H9 (cell line): Measurements from ENCODE around the gene ACTN1. TPM values are rescaled to one million over a fixed set of nuclear protein-coding genes. Genes with fewer than 3 reads are reported as not detected.

ENCODE experiments used
- DNase-seq: peaks from one replicate; pipeline ENCODE4 v3.0.0-alpha.2; 2017
- H2AFZ ChIP-seq: one replicate; pipeline ENCODE4 v1.6.1; 2013; ENCODE audit warnings: mild to moderate bottlenecking, low read length, control low read depth, moderate library complexity
- H2AK5ac ChIP-seq: 2 replicates; pipeline ENCODE4 v1.6.1; 2013; ENCODE audit warnings: low read length, control low read depth, mixed read lengths; ENCODE audit not compliant: insufficient read length
- H2BK120ac ChIP-seq: one replicate; pipeline ENCODE4 v1.6.1; 2013; ENCODE audit warnings: low read depth, mild to moderate bottlenecking, low read length, control low read depth, inconsistent platforms; ENCODE audit not compliant: poor library complexity, severe bottlenecking
- H2BK12ac ChIP-seq: 2 replicates; pipeline ENCODE4 v1.6.1; 2013; ENCODE audit warnings: low read length, control low read depth, mixed read lengths, low read depth; ENCODE audit not compliant: insufficient read length
- H2BK15ac ChIP-seq: 2 replicates; pipeline ENCODE4 v1.6.1; 2013; ENCODE audit warnings: low read depth, low read length, control low read depth
- H2BK20ac ChIP-seq: one replicate; pipeline ENCODE4 v1.6.1; 2013; ENCODE audit warnings: low read depth, mild to moderate bottlenecking, low read length, control low read depth, inconsistent platforms; ENCODE audit not compliant: poor library complexity, severe bottlenecking
- H2BK5ac ChIP-seq: 2 replicates; pipeline ENCODE4 v1.6.1; 2013; ENCODE audit warnings: low read length, control low read depth, mixed read lengths; ENCODE audit not compliant: insufficient read length
- H3K14ac ChIP-seq: 2 replicates; pipeline ENCODE4 v1.6.1; 2013; ENCODE audit warnings: low read length, control low read depth; ENCODE audit not compliant: insufficient read depth
- H3K18ac ChIP-seq: 2 replicates; pipeline ENCODE4 v1.6.1; 2013; ENCODE audit warnings: low read depth, mild to moderate bottlenecking, mixed read lengths, low read length, control low read depth; ENCODE audit not compliant: insufficient read length
- H3K23ac ChIP-seq: 2 replicates; pipeline ENCODE4 v1.6.1; 2013; ENCODE audit warnings: low read length, control low read depth, mixed read lengths, low read depth; ENCODE audit not compliant: insufficient read length
- H3K23me2 ChIP-seq: 2 replicates; pipeline ENCODE4 v1.6.1; 2013; ENCODE audit warnings: low read depth, mild to moderate bottlenecking, mixed read lengths, low read length, control low read depth; ENCODE audit not compliant: insufficient read length, poor library complexity, severe bottlenecking
- H3K27ac ChIP-seq: 2 replicates; pipeline ENCODE4 v1.5.1; 2013; ENCODE audit warnings: low read length, control low read depth, mixed read lengths, low read depth; ENCODE audit not compliant: insufficient read length
- H3K27me3 ChIP-seq: 2 replicates; pipeline ENCODE4 v1.6.1; 2013; ENCODE audit warnings: low read length, control low read depth, inconsistent platforms; ENCODE audit not compliant: insufficient read depth
- H3K4ac ChIP-seq: 2 replicates; pipeline ENCODE4 v1.6.1; 2013; ENCODE audit warnings: low read depth, mild to moderate bottlenecking, control low read depth, inconsistent platforms, low read length, moderate library complexity
- H3K4me1 ChIP-seq: 2 replicates; pipeline ENCODE4 v1.6.1; 2013; ENCODE audit warnings: low read length, control low read depth, inconsistent platforms; ENCODE audit not compliant: insufficient read depth
- H3K4me2 ChIP-seq: 2 replicates; pipeline ENCODE4 v1.6.1; 2013; ENCODE audit warnings: low read length, control low read depth, mixed read lengths; ENCODE audit not compliant: insufficient read length, insufficient read depth
- H3K56ac ChIP-seq: 2 replicates; pipeline ENCODE4 v1.6.1; 2013; ENCODE audit warnings: low read depth, mild to moderate bottlenecking, mixed read lengths, low read length, control low read depth; ENCODE audit not compliant: insufficient read length
- H3K79me1 ChIP-seq: 2 replicates; pipeline ENCODE4 v1.6.1; 2013; ENCODE audit warnings: low read depth, mild to moderate bottlenecking, moderate library complexity, low read length, control low read depth, inconsistent platforms; ENCODE audit not compliant: insufficient read depth, poor library complexity, severe bottlenecking
- H3K79me2 ChIP-seq: 2 replicates; pipeline ENCODE4 v1.6.1; 2013; ENCODE audit warnings: low read length, control low read depth, inconsistent platforms; ENCODE audit not compliant: insufficient read depth
- H3K9ac ChIP-seq: 2 replicates; pipeline ENCODE4 v1.6.1; 2013; ENCODE audit warnings: low read length, control low read depth, mixed read lengths; ENCODE audit not compliant: insufficient read length; ENCODE audit errors: extremely low read depth
- H3K9me3 ChIP-seq: one replicate; pipeline ENCODE4 v1.6.1; 2013; ENCODE audit warnings: low read depth, low read length, inconsistent platforms; ENCODE audit not compliant: control insufficient read depth
- H3T11ph ChIP-seq: one replicate; pipeline ENCODE4 v1.6.1; 2013; ENCODE audit warnings: mild to moderate bottlenecking, low read length, control low read depth, inconsistent platforms
- H4K20me1 ChIP-seq: one replicate; pipeline ENCODE4 v1.6.1; 2013; ENCODE audit not compliant: control insufficient read depth, insufficient read length, insufficient read depth
- H4K5ac ChIP-seq: 2 replicates; pipeline ENCODE4 v1.6.1; 2013; ENCODE audit warnings: low read depth, mild to moderate bottlenecking, mixed read lengths, low read length, control low read depth; ENCODE audit not compliant: insufficient read length
- H4K8ac ChIP-seq: replicated peaks from 2 replicates; pipeline ENCODE4 v1.6.1; 2013; ENCODE audit warnings: low read length, control low read depth, mixed read lengths, low read depth; ENCODE audit not compliant: insufficient read length
- H4K91ac ChIP-seq: 2 replicates; pipeline ENCODE4 v1.6.1; 2013; ENCODE audit warnings: low read depth, mild to moderate bottlenecking, moderate library complexity, mixed read lengths, low read length, control low read depth; ENCODE audit not compliant: insufficient read length
- H3K27ac Mint-ChIP-seq, 3 experiments: 2 replicates in 2 of 3; 3 replicates in 1 of 3; pipeline ENCODE4 v1.8.0; 2020 to 2021; ENCODE audit warnings: mixed read lengths in 3 of 3, mild to moderate bottlenecking in 1 of 3, moderate library complexity in 1 of 3
- H3K27me3 Mint-ChIP-seq: 2 replicates; pipeline ENCODE4 v1.8.0; 2021; ENCODE audit warnings: low read depth, mild to moderate bottlenecking, moderate library complexity, mixed read lengths
- H3K36me3 Mint-ChIP-seq, 3 experiments: 2 replicates in 2 of 3; 3 replicates in 1 of 3; pipeline ENCODE4 v1.8.0; 2020 to 2021; ENCODE audit warnings: low read depth in 3 of 3, mixed read lengths in 3 of 3; ENCODE audit not compliant: insufficient read depth in 1 of 3
- H3K4me1 Mint-ChIP-seq, 2 experiments: 2 replicates each; pipeline ENCODE4 v1.8.0; 2020; ENCODE audit warnings: mixed read lengths in 2 of 2
- H3K4me3 Mint-ChIP-seq, 2 experiments: 2 replicates in 1 of 2; 3 replicates in 1 of 2; pipeline ENCODE4 v1.8.0; 2020 to 2021; ENCODE audit warnings: mild to moderate bottlenecking in 2 of 2, mixed read lengths in 2 of 2, moderate library complexity in 1 of 2
- H3K9me3 Mint-ChIP-seq, 2 experiments: 2 replicates in 1 of 2; 3 replicates in 1 of 2; pipeline ENCODE4 v1.8.0; 2020; ENCODE audit warnings: mild to moderate bottlenecking in 2 of 2, mixed read lengths in 2 of 2, moderate library complexity in 1 of 2
- WGBS: extraction: QIAGEN DNeasy Blood & Tissue Kit; methylation state at CpG from one replicate; pipeline ENCODE4 v1.1.7; 2013; ENCODE audit warnings: missing lambda C conversion rate, low lambda C conversion rate, mixed read lengths; ENCODE audit not compliant: insufficient read length; ENCODE audit errors: extremely low coverage; 5-methylcytosine and 5-hydroxymethylcytosine counted together
- total RNA-seq: library from RNA; stranded (reverse); gene quantifications from 2 replicates; pipeline ENCODE4 v1.2.1, GENCODE V29; 2021
- TF ChIP-seq, protein P1 (sequence below): fragments of 200-600 bp; sonication (generic); conservative IDR thresholded peaks from 3 replicates; pipeline ENCODE4 v1.8.0; 2021; ENCODE audit warnings: antibody characterized with exemption, mild to moderate bottlenecking

ACTN1 gene
- total RNA-seq, 1 experiment from 2014 or later: 219 TPM

- H3K23ac ChIP-seq: no peak overlapping the region
- Mint-ChIP-seq H3K4me3 (no peak overlapping the region), H3K9me3 (peaks cover 0 to 2% of the 10 kb centered on the region in 2 experiments; a peak in 2 of 5 replicates), H3K27me3 (no peaks in the 10 kb centered on the region), H3K27ac (no peak overlapping the region), H3K36me3 (peaks cover 0 to 3% (median 0%) of the 10 kb centered on the region in 3 experiments; a peak in 1 of 7 replicates), H3K4me1 (peaks cover 5 to 7% of the 10 kb centered on the region in 2 experiments)
- no peak overlapping the region for H3T11ph ChIP-seq
- no peak overlapping the region for H2AK5ac ChIP-seq
- H2BK12ac ChIP-seq: no peak overlapping the region
- H3K23me2 ChIP-seq: no peaks in the 10 kb centered on the region
- no peak for DNase-seq
- no peaks in the 10 kb centered on the region; the same call in 1 of the 2 replicates for H3K4me1 ChIP-seq
- no peaks in the 10 kb centered on the region for H4K20me1 ChIP-seq
- no peaks in the 10 kb centered on the region for H3K9me3 ChIP-seq
- H4K8ac ChIP-seq: no peak overlapping the region
- H2BK15ac ChIP-seq: no peak overlapping the region
- H3K9ac ChIP-seq: no peak overlapping the region
- TF ChIP-seq, protein P1, sequence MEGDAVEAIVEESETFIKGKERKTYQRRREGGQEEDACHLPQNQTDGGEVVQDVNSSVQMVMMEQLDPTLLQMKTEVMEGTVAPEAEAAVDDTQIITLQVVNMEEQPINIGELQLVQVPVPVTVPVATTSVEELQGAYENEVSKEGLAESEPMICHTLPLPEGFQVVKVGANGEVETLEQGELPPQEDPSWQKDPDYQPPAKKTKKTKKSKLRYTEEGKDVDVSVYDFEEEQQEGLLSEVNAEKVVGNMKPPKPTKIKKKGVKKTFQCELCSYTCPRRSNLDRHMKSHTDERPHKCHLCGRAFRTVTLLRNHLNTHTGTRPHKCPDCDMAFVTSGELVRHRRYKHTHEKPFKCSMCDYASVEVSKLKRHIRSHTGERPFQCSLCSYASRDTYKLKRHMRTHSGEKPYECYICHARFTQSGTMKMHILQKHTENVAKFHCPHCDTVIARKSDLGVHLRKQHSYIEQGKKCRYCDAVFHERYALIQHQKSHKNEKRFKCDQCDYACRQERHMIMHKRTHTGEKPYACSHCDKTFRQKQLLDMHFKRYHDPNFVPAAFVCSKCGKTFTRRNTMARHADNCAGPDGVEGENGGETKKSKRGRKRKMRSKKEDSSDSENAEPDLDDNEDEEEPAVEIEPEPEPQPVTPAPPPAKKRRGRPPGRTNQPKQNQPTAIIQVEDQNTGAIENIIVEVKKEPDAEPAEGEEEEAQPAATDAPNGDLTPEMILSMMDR: no peak
- no peak overlapping the region for H3K4me2 ChIP-seq
- no peak overlapping the region for H4K91ac ChIP-seq
- H3K79me2 ChIP-seq: no peaks in the 10 kb centered on the region
- no peak overlapping the region for H3K56ac ChIP-seq
- H2BK5ac ChIP-seq: no peak overlapping the region
- H3K79me1 ChIP-seq: no peaks in the 10 kb centered on the region
- no peak overlapping the region for H2AFZ ChIP-seq
- H2BK120ac ChIP-seq: no peak overlapping the region
- H3K27ac ChIP-seq: no peak overlapping the region
- WGBS: no CpG with 5 or more reads among the region's 7 CpGs
- no peak overlapping the region for H3K4ac ChIP-seq
- H3K27me3 ChIP-seq: no peaks in the 10 kb centered on the region
- H3K14ac ChIP-seq: no peak overlapping the region
- H3K18ac ChIP-seq: no peak overlapping the region
- H4K5ac ChIP-seq: no peak overlapping the region
- H2BK20ac ChIP-seq: no peak overlapping the region
Measured at GRCh38 chr14:68854421-68854820, 124.7 kb downstream of the ACTN1 start.
